Testis (tissue), 3 donors: ENCODE data around the gene TNKS1BP1. TPM values are rescaled to one million over a fixed set of nuclear protein-coding genes. Genes with fewer than 3 reads are reported as not detected.
A peak's percentile ranks its signal among the peaks of the same experiment; 100 is the strongest.
"Not testable (repeated sequence)": the region's sequence is repeated elsewhere in the genome, so short reads cannot be mapped to it uniquely, and the experiment has no call there.

ENCODE experiments used
- DNase-seq: peaks from one replicate; pipeline ENCODE4 v3.0.0-alpha.2; 2019
- H3K27ac ChIP-seq, 2 donors: fragments of 200-600 bp; sonication (generic); one replicate each; pipeline ENCODE4 v1.5.1; 2019
- H3K27me3 ChIP-seq: fragments of 200-600 bp; sonication (generic); one replicate; pipeline ENCODE4 v1.5.1; 2019
- H3K36me3 ChIP-seq: fragments of 200-600 bp; sonication (generic); one replicate; pipeline ENCODE4 v1.5.1; 2017; ENCODE audit warnings: low read depth; ENCODE audit errors: missing control alignments
- H3K4me1 ChIP-seq: fragments of 200-600 bp; sonication (generic); one replicate; pipeline ENCODE4 v1.5.1; 2019
- H3K4me3 ChIP-seq, 2 donors: fragments of 200-600 bp; sonication (generic); one replicate each; pipeline ENCODE4 v1.5.1; 2017 to 2019
- H3K9me3 ChIP-seq: fragments of 200-600 bp; sonication (generic); one replicate; pipeline ENCODE4 v1.5.1; 2017
- CTCF ChIP-seq, 3 experiments: fragments of 450-650 bp in 2 of 3; fragments of 200-600 bp in 1 of 3; sonication (generic) in 1 of 3; IDR thresholded peaks; one replicate each; pipeline ENCODE4 v1.5.1; 2016 to 2019; ENCODE audit warnings: antibody characterized with exemption in 3 of 3, mild to moderate bottlenecking in 2 of 3, moderate library complexity in 1 of 3
- POLR2A ChIP-seq: fragments of 450-650 bp; IDR thresholded peaks from one replicate; pipeline ENCODE4 v1.6.1; 2017; ENCODE audit warnings: antibody characterized with exemption, mild to moderate bottlenecking, moderate library complexity
- WGBS, 2 donors: methylation state at CpG; one replicate each; pipeline ENCODE4 v1.1.5; 2018; 5-methylcytosine and 5-hydroxymethylcytosine counted together
- intact Hi-C: fragments of 100-400 bp; cut with DNase I; formaldehyde crosslinking; loops from one replicate; pipeline ENCODE4 v1.15.1; 2023; ENCODE audit warnings: low total_unique reads
- polyA plus RNA-seq: library from polyadenylated mRNA; stranded (reverse); fragments of 350-450 nt; fragmentation: Illumina TruSeq; extraction: RNeasy Lipid Tissue Mini Kit (QIAGEN cat#74804); gene quantifications from one replicate; pipeline ENCODE4 v1.2.3, GENCODE V29; 2014; ENCODE audit warnings: low read depth, low replicate concordance; ENCODE audit not compliant: insufficient read depth
- total RNA-seq, 2 donors: library from RNA; depleted of rRNA; stranded (reverse); fragments of >200 nt; gene quantifications; one replicate each; pipeline ENCODE4 v1.2.3, GENCODE V29; 2016

Gene TNKS1BP1
- total and polyA plus RNA-seq, 3 donors from 2014 or later, result 62.3 to 99.4 (median 85.2) TPM

GRCh38 chr11:57338142-57338541, 13.4 kb upstream of the TNKS1BP1 start, which contains the start of gene P2RX3:
P2RX3 (plus strand) TSS chr11:57338352; CDS start chr11:57338551, 199 bp downstream.
- Histone ChIP-seq H3K9me3 (no peaks in the 10 kb centered on the region), H3K4me1 (peaks cover 9% of the 10 kb centered on the region), H3K4me3 (no peak within 1 kb of the TSS), H3K27me3 (no peaks in the 10 kb centered on the region), H3K36me3 (no peaks in the 10 kb centered on the region), H3K27ac (no peak within 1 kb of the TSS)
- intact Hi-C loops, result no loop called here
- TF ChIP-seq CTCF (IDR thresholded peaks at IDR 0.05), result no peak
- no peak for TF ChIP-seq POLR2A
- 40 to 50% methylated on average over 4 of the region's 4 CpGs for WGBS, 2 donors
- no peak for DNase-seq

GRCh38 chr11:57336856-57337255, 12.1 kb upstream of the TNKS1BP1 start:
- intact Hi-C loops, H3K27me3 ChIP-seq, H3K4me1 ChIP-seq, H3K27ac ChIP-seq, H3K4me3 ChIP-seq, H3K36me3 ChIP-seq, H3K9me3 ChIP-seq, DNase-seq: not testable (repeated sequence)
- WGBS, 2 donors, result 90 to 95% methylated on average over 6 of the region's 6 CpGs

GRCh38 chr11:57336111-57336666, 11.4 kb upstream of the TNKS1BP1 start:
- Histone ChIP-seq H3K27me3 (no peaks in the 10 kb centered on the region), H3K27ac (peak overlapping the region; percentile 87 to 91), H3K4me3 (peak overlapping the region; percentile 81 to 97), H3K36me3 (no peaks in the 10 kb centered on the region), H3K4me1 (peaks cover 9% of the 10 kb centered on the region), H3K9me3 (no peaks in the 10 kb centered on the region)
- WGBS, 2 donors, result 9 to 15% methylated on average over 12 of the region's 12 CpGs
- no peak for DNase-seq
- TF ChIP-seq POLR2A (no peak), CTCF (IDR thresholded peaks at IDR 0.05) (no peak)
- intact Hi-C loops, result no loop called here

- TF ChIP-seq POLR2A (no peak), CTCF (IDR thresholded peaks at IDR 0.05) (no peak)
- no peaks in the 10 kb centered on the region for H3K9me3 ChIP-seq
- H3K27ac ChIP-seq, result peak within 1 kb of the TSS; percentile 87 to 91
- H3K36me3 ChIP-seq, result no peaks in the 10 kb centered on the region
- H3K4me1 ChIP-seq, result peaks cover 9% of the 10 kb centered on the region
- intact Hi-C loops, result no loop called here
- peak within 1 kb of the TSS; percentile 81 to 97 for H3K4me3 ChIP-seq
- peak; percentile 93 for DNase-seq
- 0% methylated on average over 5 to 66 of the region's 69 CpGs for WGBS, 2 donors
- no peaks in the 10 kb centered on the region for H3K27me3 ChIP-seq
These were observed 10.8 kb upstream of the TNKS1BP1 start, which contains the start of gene SSRP1 for GRCh38 chr11:57335343-57336110. SSRP1 (minus strand) TSS chr11:57335892; CDS start chr11:57335121, 771 bp downstream.

GRCh38 chr11:57335023-57335342, 10.2 kb upstream of the TNKS1BP1 start:
- no peak for DNase-seq
- WGBS, 2 donors, result 2 to 4% methylated on average over 5 to 7 of the region's 7 CpGs
- no peak for TF ChIP-seq CTCF (IDR thresholded peaks at IDR 0.05)
- TF ChIP-seq POLR2A, result no peak

More at GRCh38 chr11:57335023-57335342, 10.2 kb upstream of the TNKS1BP1 start:
- Histone ChIP-seq H3K27me3 (no peaks in the 10 kb centered on the region), H3K36me3 (no peaks in the 10 kb centered on the region), H3K4me3 (peak overlapping the region; percentile 81 to 97), H3K27ac (peak overlapping the region; percentile 87 to 91), H3K9me3 (no peaks in the 10 kb centered on the region), H3K4me1 (peaks cover 9% of the 10 kb centered on the region)
- intact Hi-C loops, result no loop called here
